Natural killer cell treated with Interleukin-12 subunit alpha and Interleukin-12 subunit beta and Interleukin-15 and Interleukin-18, amount 100 ng/mL, for 72 hours (primary cell): ENCODE data around the gene ST3GAL3. TPM values are rescaled to one million over a fixed set of nuclear protein-coding genes. Genes with fewer than 3 reads are reported as not detected.

Source experiments
- ATAC-seq, 2 donors: fragments of 150-1000 bp; cut with Tn5 transposase in 1 of 2; sonication (Bioruptor Pico), chemical (Tn5 transposase) in 1 of 2; 2 replicates each; pipeline ENCODE4 v1.10.0; 2021
- DNase-seq: peaks from one replicate; pipeline ENCODE4 v3.0.0; 2022; ENCODE audit warnings: low spot score
- H3K27ac Mint-ChIP-seq, 2 donors: 1 replicate in 1 of 2; 2 replicates in 1 of 2; pipeline ENCODE4 v1.8.0; 2022; ENCODE audit warnings: mixed read lengths in 2 of 2, mild to moderate bottlenecking in 1 of 2, moderate library complexity in 1 of 2
- H3K27me3 Mint-ChIP-seq, 2 donors: 1 replicate in 1 of 2; 2 replicates in 1 of 2; pipeline ENCODE4 v1.8.0; 2022; ENCODE audit warnings: mixed read lengths in 2 of 2
- H3K36me3 Mint-ChIP-seq: one replicate; pipeline ENCODE4 v1.8.0; 2022; ENCODE audit warnings: mixed read lengths
- H3K4me1 Mint-ChIP-seq, 2 donors: 1 replicate in 1 of 2; 2 replicates in 1 of 2; pipeline ENCODE4 v1.8.0; 2022; ENCODE audit warnings: low read depth in 2 of 2, mixed read lengths in 2 of 2, mild to moderate bottlenecking in 1 of 2
- H3K4me3 Mint-ChIP-seq: one replicate; pipeline ENCODE4 v1.8.0; 2022; ENCODE audit warnings: mixed read lengths
- H3K9me3 Mint-ChIP-seq: 2 replicates; pipeline ENCODE4 v1.8.0; 2022; ENCODE audit warnings: mixed read lengths
- total RNA-seq, 2 donors: library from RNA; stranded (reverse); gene quantifications; one replicate each; pipeline ENCODE4 v1.2.3, GENCODE V29; 2022

Gene ST3GAL3
- total RNA-seq, 2 donors from 2014 or later, result 20.7 to 49.4 TPM

GRCh38 chr1:43913666-43914360 lies 206.5 kb downstream of the ST3GAL3 start:
- Mint-ChIP-seq H3K9me3 (no peaks in the 10 kb centered on the region), H3K4me1 (no peaks in the 10 kb centered on the region), H3K27me3 (no peaks in the 10 kb centered on the region), H3K27ac (no peak overlapping the region), H3K36me3 (no peaks in the 10 kb centered on the region), H3K4me3 (no peak overlapping the region)
- ATAC-seq, result no peak
- DNase-seq, result no peak

GRCh38 chr1:43914576-43915525 lies 207.5 kb downstream of the ST3GAL3 start:
- no peak for DNase-seq
- H3K27ac Mint-ChIP-seq, result no peak overlapping the region
- H3K36me3 Mint-ChIP-seq, result no peaks in the 10 kb centered on the region
- H3K4me3 Mint-ChIP-seq, result no peak overlapping the region
- H3K27me3 Mint-ChIP-seq, result no peaks in the 10 kb centered on the region
- H3K4me1 Mint-ChIP-seq, result peaks cover 0 to 5% of the 10 kb centered on the region in 2 donors
- no peaks in the 10 kb centered on the region for H3K9me3 Mint-ChIP-seq
- ATAC-seq, result peak in 1 of 2 donors; percentile 10

GRCh38 chr1:43919906-43920305 lies 212.6 kb downstream of the ST3GAL3 start:
- H3K36me3 Mint-ChIP-seq, result no peaks in the 10 kb centered on the region
- DNase-seq (peak; percentile 12), ATAC-seq (no peak)
- no peaks in the 10 kb centered on the region for H3K9me3 Mint-ChIP-seq
- no peak overlapping the region for H3K4me3 Mint-ChIP-seq
- H3K27ac Mint-ChIP-seq, result no peak overlapping the region
- peaks cover 4 to 5% of the 10 kb centered on the region in 2 donors for H3K4me1 Mint-ChIP-seq
- H3K27me3 Mint-ChIP-seq, result no peaks in the 10 kb centered on the region

- Mint-ChIP-seq H3K9me3 (no peaks in the 10 kb centered on the region), H3K36me3 (no peaks in the 10 kb centered on the region), H3K4me1 (peaks cover 4 to 5% of the 10 kb centered on the region in 2 donors), H3K27ac (no peak overlapping the region), H3K27me3 (no peaks in the 10 kb centered on the region), H3K4me3 (no peak overlapping the region)
- ATAC-seq, result no peak
- no peak for DNase-seq
These were observed 213.7 kb downstream of the ST3GAL3 start for GRCh38 chr1:43921022-43921421.

GRCh38 chr1:43924516-43924915 lies 217.2 kb downstream of the ST3GAL3 start:
- H3K9me3 Mint-ChIP-seq, result no peaks in the 10 kb centered on the region
- H3K27me3 Mint-ChIP-seq, result no peaks in the 10 kb centered on the region
- H3K36me3 Mint-ChIP-seq, result no peaks in the 10 kb centered on the region
- H3K4me1 Mint-ChIP-seq, result peaks cover under 1 to 4% of the 10 kb centered on the region in 2 donors
- H3K4me3 Mint-ChIP-seq, result no peak overlapping the region
- no peak overlapping the region for H3K27ac Mint-ChIP-seq
- no peak for DNase-seq
- no peak for ATAC-seq

- peak; percentile 23 for DNase-seq
- ATAC-seq, result no peak
- H3K9me3 Mint-ChIP-seq, result no peaks in the 10 kb centered on the region
- H3K4me1 Mint-ChIP-seq, result no peaks in the 10 kb centered on the region
- no peaks in the 10 kb centered on the region for H3K27me3 Mint-ChIP-seq
- H3K36me3 Mint-ChIP-seq, result no peaks in the 10 kb centered on the region
- H3K4me3 Mint-ChIP-seq, result no peak overlapping the region
- H3K27ac Mint-ChIP-seq, result no peak overlapping the region
These were observed 218.5 kb downstream of the ST3GAL3 start for GRCh38 chr1:43925846-43926245.

- no peaks in the 10 kb centered on the region for H3K36me3 Mint-ChIP-seq
- H3K9me3 Mint-ChIP-seq, result no peaks in the 10 kb centered on the region
- peaks cover 9 to 14% of the 10 kb centered on the region in 2 donors for H3K27me3 Mint-ChIP-seq
- DNase-seq (peak; percentile 44), ATAC-seq (no peak)
- no peak overlapping the region for H3K4me3 Mint-ChIP-seq
- peaks cover 0 to 9% of the 10 kb centered on the region in 2 donors for H3K4me1 Mint-ChIP-seq
- no peak overlapping the region for H3K27ac Mint-ChIP-seq
These were observed 223.0 kb downstream of the ST3GAL3 start for GRCh38 chr1:43930168-43930948.

GRCh38 chr1:43930949-43931275 lies 223.6 kb downstream of the ST3GAL3 start:
- Mint-ChIP-seq H3K4me3 (no peak overlapping the region), H3K27me3 (peaks cover 9 to 17% of the 10 kb centered on the region in 2 donors), H3K9me3 (no peaks in the 10 kb centered on the region), H3K27ac (no peak overlapping the region), H3K4me1 (peaks cover 0 to 12% of the 10 kb centered on the region in 2 donors), H3K36me3 (no peaks in the 10 kb centered on the region)
- ATAC-seq, result no peak
- peak; percentile 25 for DNase-seq

- no peaks in the 10 kb centered on the region for H3K36me3 Mint-ChIP-seq
- DNase-seq, result peak; percentile 29
- H3K27ac Mint-ChIP-seq, result no peak overlapping the region
- peaks cover 0 to 15% of the 10 kb centered on the region in 2 donors for H3K4me1 Mint-ChIP-seq
- no peaks in the 10 kb centered on the region for H3K9me3 Mint-ChIP-seq
- H3K4me3 Mint-ChIP-seq, result no peak overlapping the region
- no peak for ATAC-seq
- peaks cover 9 to 20% of the 10 kb centered on the region in 2 donors for H3K27me3 Mint-ChIP-seq
These were observed 224.7 kb downstream of the ST3GAL3 start for GRCh38 chr1:43931711-43932660.

GRCh38 chr1:43932786-43933385 lies 225.6 kb downstream of the ST3GAL3 start:
- no peak for ATAC-seq
- peaks cover 0 to 15% of the 10 kb centered on the region in 2 donors for H3K4me1 Mint-ChIP-seq

GRCh38 chr1:43933386-43934100 lies 226.2 kb downstream of the ST3GAL3 start, which contains the start of gene ARTN:
TSS of gene ARTN (plus strand) at chr1:43933801. CDS start at chr1:43935657, 1,856 bp downstream.
- Mint-ChIP-seq H3K36me3 (no peaks in the 10 kb centered on the region), H3K9me3 (no peaks in the 10 kb centered on the region), H3K27ac (no peak within 1 kb of the TSS), H3K27me3 (peaks cover 9 to 20% of the 10 kb centered on the region in 2 donors), H3K4me3 (no peak within 1 kb of the TSS), H3K4me1 (peaks cover 0 to 15% of the 10 kb centered on the region in 2 donors)
- ATAC-seq (no peak), DNase-seq (peak; percentile 49)

More at GRCh38 chr1:43932786-43933385, 225.6 kb downstream of the ST3GAL3 start:
- H3K36me3 Mint-ChIP-seq, result no peaks in the 10 kb centered on the region
- no peak overlapping the region for H3K27ac Mint-ChIP-seq
- peaks cover 9 to 20% of the 10 kb centered on the region in 2 donors for H3K27me3 Mint-ChIP-seq
- H3K4me3 Mint-ChIP-seq, result no peak overlapping the region
- no peaks in the 10 kb centered on the region for H3K9me3 Mint-ChIP-seq
- no peak for DNase-seq
